KMS-11 (cell line): Measurements from ENCODE around the gene RHOD.

Experiments
- H2AFZ ChIP-seq: fragments of 200-600 bp; sonication (generic); 2 replicates; pipeline ENCODE4 v1.6.1; 2016; ENCODE audit warnings: antibody characterized with exemption, mixed run types, low read depth
- H3K27ac ChIP-seq: fragments of 200-600 bp; sonication (generic); 2 replicates; pipeline ENCODE4 v1.6.1; 2016; ENCODE audit warnings: mild to moderate bottlenecking, mixed run types
- H3K27me3 ChIP-seq: fragments of 200-600 bp; sonication (generic); 2 replicates; pipeline ENCODE4 v1.6.1; 2017; ENCODE audit warnings: mild to moderate bottlenecking, low read depth, mixed run types, moderate library complexity; ENCODE audit not compliant: insufficient read depth
- H3K36me3 ChIP-seq: fragments of 200-600 bp; sonication (generic); 2 replicates; pipeline ENCODE4 v1.6.1; 2017; ENCODE audit warnings: mild to moderate bottlenecking, mixed run types; ENCODE audit not compliant: insufficient read depth
- H3K4me1 ChIP-seq: fragments of 200-600 bp; sonication (generic); 2 replicates; pipeline ENCODE4 v1.6.1; 2016; ENCODE audit warnings: mild to moderate bottlenecking, low read depth, mixed run types; ENCODE audit not compliant: poor library complexity, severe bottlenecking
- H3K4me2 ChIP-seq: fragments of 200-600 bp; sonication (generic); 2 replicates; pipeline ENCODE4 v1.7.0; 2016; ENCODE audit warnings: mild to moderate bottlenecking, mixed run types
- H3K4me3 ChIP-seq: fragments of 200-600 bp; sonication (generic); IDR thresholded peaks from 2 replicates; pipeline ENCODE4 v1.6.1; 2017; ENCODE audit warnings: low read depth, low read length, mixed read lengths; ENCODE audit not compliant: insufficient read depth
- H3K79me2 ChIP-seq: fragments of 200-600 bp; sonication (generic); 2 replicates; pipeline ENCODE4 v1.6.1; 2016; ENCODE audit warnings: low read depth, mixed run types; ENCODE audit not compliant: insufficient read depth
- H3K9ac ChIP-seq: fragments of 200-600 bp; sonication (generic); 2 replicates; pipeline ENCODE4 v1.6.1; 2016; ENCODE audit warnings: mild to moderate bottlenecking, mixed run types
- H4K20me1 ChIP-seq: fragments of 200-600 bp; sonication (generic); 2 replicates; pipeline ENCODE4 v1.6.1; 2016; ENCODE audit warnings: mild to moderate bottlenecking, mixed run types; ENCODE audit not compliant: insufficient read depth
- TF ChIP-seq, protein P1 (sequence below): fragments of 200-600 bp; sonication (generic); conservative IDR thresholded peaks from 2 replicates; pipeline ENCODE4 v1.6.1; 2017; ENCODE audit warnings: low read depth, mild to moderate bottlenecking, antibody characterized with exemption, low read length, moderate library complexity, mixed read lengths

RHOD gene

DNA sequence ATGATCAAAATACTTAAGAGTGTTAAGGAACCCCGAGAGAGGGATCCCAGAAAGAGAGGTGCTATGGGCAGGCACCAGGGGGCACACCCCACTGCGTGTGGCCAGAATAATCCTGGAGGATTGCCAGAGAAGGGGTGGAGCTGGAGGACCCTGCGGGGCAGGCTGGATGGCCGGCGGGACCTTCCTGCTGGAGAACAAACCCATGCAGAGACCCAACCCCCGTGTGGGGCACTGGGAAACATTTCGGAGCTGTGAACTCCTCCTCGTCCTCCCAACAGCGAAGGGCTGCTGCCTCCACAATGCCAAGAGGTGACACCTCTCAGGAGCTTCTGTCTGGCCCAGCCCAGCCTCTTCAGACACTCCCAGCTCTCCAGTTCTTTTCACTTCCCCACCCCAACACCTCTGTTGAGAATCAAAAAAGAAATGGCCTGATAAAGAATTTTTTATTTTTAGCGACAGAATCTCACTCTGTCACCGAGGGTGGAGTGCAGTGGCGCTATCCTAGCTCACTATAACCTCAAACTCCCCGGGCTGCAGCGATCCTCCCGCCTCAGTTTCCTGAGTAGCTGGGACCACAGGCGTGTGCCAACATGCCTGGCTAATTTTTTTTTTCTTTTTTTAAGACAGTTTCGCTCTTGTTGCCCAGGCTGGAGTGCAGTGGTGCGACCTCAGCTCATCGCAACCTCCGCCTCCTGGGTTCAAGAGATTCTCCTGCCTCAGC, 25.6 kb downstream of the RHOD start:
- Histone ChIP-seq H2AFZ (peak overlapping the region; percentile 18; the same call in 1 of the 2 replicates), H3K79me2 (no peaks in the 10 kb centered on the region), H3K9ac (no peak overlapping the region), H3K27me3 (no peaks in the 10 kb centered on the region), H3K27ac (no peak overlapping the region), H3K4me1 (peaks cover 7% of the 10 kb centered on the region), H3K36me3 (no peaks in the 10 kb centered on the region), H3K4me3 (no peak overlapping the region), H3K4me2 (no peak overlapping the region), H4K20me1 (no peaks in the 10 kb centered on the region)
- TF ChIP-seq, protein P1, sequence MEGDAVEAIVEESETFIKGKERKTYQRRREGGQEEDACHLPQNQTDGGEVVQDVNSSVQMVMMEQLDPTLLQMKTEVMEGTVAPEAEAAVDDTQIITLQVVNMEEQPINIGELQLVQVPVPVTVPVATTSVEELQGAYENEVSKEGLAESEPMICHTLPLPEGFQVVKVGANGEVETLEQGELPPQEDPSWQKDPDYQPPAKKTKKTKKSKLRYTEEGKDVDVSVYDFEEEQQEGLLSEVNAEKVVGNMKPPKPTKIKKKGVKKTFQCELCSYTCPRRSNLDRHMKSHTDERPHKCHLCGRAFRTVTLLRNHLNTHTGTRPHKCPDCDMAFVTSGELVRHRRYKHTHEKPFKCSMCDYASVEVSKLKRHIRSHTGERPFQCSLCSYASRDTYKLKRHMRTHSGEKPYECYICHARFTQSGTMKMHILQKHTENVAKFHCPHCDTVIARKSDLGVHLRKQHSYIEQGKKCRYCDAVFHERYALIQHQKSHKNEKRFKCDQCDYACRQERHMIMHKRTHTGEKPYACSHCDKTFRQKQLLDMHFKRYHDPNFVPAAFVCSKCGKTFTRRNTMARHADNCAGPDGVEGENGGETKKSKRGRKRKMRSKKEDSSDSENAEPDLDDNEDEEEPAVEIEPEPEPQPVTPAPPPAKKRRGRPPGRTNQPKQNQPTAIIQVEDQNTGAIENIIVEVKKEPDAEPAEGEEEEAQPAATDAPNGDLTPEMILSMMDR = no peak

DNA sequence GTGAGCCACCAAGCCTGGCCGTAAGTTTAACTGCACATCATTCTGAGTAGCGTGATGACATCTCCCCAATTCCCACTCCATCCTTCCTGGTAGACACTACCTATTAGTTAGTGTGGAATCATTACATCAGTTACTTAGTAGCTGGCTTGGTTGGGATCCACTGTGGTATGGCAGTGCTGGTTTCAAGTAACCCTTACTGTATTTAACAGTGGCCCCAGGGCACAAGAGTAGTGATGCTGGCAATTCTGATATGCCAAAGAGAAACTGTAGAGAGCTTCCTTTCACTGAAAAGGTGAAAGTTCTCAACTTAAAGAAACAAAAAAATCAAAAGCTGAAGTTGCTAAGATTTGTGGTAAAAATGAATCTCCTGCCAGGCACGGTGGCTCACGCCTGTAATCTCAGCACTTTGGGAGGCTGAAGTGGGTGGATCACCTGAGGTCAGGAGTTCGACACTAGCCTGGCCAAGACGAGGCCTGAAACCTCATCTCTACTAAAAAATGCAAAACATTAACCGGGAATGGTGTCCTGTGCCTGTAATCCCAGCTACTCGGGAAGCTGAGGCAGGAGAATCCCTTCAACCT, 27.2 kb downstream of the RHOD start:
- H3K36me3 ChIP-seq = no peaks in the 10 kb centered on the region
- no peaks in the 10 kb centered on the region for H3K27me3 ChIP-seq
- no peaks in the 10 kb centered on the region for H3K79me2 ChIP-seq
- TF ChIP-seq, protein P1 = no peak
- H2AFZ ChIP-seq = no peak overlapping the region
- H3K9ac ChIP-seq = no peak overlapping the region
- no peak overlapping the region for H3K27ac ChIP-seq
- peaks cover 6% of the 10 kb centered on the region for H3K4me1 ChIP-seq
- H3K4me3 ChIP-seq = no peak overlapping the region
- no peaks in the 10 kb centered on the region for H4K20me1 ChIP-seq
- no peak overlapping the region for H3K4me2 ChIP-seq

DNA sequence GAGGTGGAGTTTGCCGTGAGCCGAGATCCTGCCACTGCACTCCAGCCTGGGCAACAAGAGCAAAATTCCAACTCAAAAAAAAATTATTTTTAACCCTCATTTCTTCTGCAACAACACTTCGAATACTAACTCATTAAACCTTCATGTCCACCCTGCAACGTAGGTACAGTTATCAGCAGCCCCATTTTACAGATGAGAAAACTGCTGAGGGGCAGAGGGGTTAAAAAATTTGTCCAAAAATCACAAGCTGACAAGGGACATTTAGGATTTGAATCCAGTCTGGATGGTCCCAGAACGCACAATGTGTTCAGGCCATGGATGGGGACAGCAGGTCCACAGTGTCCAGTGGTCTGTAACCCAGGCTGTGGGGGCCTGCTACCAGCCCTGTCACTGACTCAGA, 29.0 kb downstream of the RHOD start:
- no peaks in the 10 kb centered on the region for H3K36me3 ChIP-seq
- H2AFZ ChIP-seq = no peak overlapping the region
- no peaks in the 10 kb centered on the region for H3K79me2 ChIP-seq
- no peak overlapping the region for H3K4me2 ChIP-seq
- H3K4me1 ChIP-seq = no peaks in the 10 kb centered on the region
- H3K9ac ChIP-seq = no peak overlapping the region
- TF ChIP-seq, protein P1 = no peak
- H3K27me3 ChIP-seq = no peaks in the 10 kb centered on the region
- no peaks in the 10 kb centered on the region for H4K20me1 ChIP-seq
- H3K27ac ChIP-seq = no peak overlapping the region
- no peak overlapping the region for H3K4me3 ChIP-seq

DNA sequence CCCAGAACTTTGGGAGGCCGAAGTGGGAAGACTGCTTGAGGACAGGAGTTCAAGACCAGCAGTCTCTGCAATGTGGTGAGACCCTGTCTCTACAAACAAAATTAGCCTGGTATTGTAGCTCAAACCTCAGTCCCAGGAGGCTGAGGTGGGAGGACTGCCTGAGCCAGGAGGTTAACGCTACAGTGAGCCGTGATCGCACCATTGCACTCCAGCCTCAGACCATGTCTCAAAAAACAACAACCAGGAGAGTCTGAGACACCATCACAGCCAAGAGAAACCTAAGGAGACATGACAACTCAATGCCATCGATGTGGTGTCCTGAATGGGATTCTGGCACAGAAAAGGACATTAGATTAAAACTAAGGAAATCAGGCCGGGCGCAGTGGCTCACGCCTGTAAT, 34.1 kb downstream of the RHOD start:
- Histone ChIP-seq H3K79me2 (no peaks in the 10 kb centered on the region), H4K20me1 (no peaks in the 10 kb centered on the region), H3K4me1 (peaks cover 11% of the 10 kb centered on the region), H3K4me2 (no peak overlapping the region), H3K27ac (no peak overlapping the region), H2AFZ (no peak overlapping the region), H3K27me3 (no peaks in the 10 kb centered on the region), H3K9ac (no peak overlapping the region), H3K36me3 (no peaks in the 10 kb centered on the region), H3K4me3 (no peak overlapping the region)
- TF ChIP-seq, protein P1 = no peak
